GM12875 (cell line): ENCODE data around the gene OR52B2.
"Not testable (repeated sequence)": the region's sequence is repeated elsewhere in the genome, so short reads cannot be mapped to it uniquely, and the experiment has no call there.

ENCODE experiments used
- H3K4me3 ChIP-seq: one replicate; pipeline ENCODE4 v1.5.1; 2011; ENCODE audit warnings: low read depth, low read length, control low read depth
- CTCF ChIP-seq: IDR thresholded peaks from 2 replicates; pipeline ENCODE4 v1.5.1; 2011; ENCODE audit warnings: low read depth, mild to moderate bottlenecking, control low read depth, inconsistent platforms, low read length, moderate library complexity, borderline replicate concordance; ENCODE audit not compliant: insufficient read depth

The OR52B2 gene

DNA sequence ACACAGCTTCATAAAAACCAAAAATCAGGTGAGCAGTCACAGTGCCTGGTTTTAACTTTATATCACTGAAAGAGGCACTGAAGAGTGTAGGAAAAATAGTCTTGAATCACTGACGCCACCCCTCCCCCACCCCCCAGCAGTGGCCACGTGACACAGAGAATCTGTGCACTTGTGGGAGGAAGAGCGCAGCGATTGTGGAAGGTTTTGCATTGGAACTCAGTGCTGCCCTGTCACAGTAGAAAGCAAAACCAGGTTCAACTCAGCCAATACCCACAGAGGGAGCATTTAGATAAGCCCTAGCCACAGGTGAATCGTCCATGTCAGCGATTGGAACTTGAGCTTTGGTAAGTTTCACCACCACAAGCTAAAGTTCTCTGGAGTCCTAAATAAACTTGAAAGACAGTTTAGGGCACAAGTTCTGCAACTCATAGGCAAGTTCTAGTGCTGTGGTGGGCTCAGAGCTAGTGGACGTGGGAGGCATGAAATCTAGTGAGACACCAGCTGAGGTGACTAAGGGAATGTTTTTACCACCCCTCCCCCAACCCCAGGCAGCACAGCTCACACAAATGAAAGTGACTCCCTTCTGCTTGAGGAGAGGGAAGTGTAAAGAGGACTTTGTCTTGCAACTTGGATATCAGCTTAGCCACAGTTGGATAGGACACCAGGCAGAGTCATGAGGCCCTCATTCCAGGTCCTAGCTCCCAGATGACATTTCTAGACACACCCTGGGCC is 13.3 kb downstream of the OR52B2 start:
- no peak for TF ChIP-seq CTCF
- H3K4me3 ChIP-seq = no peak overlapping the region

DNA sequence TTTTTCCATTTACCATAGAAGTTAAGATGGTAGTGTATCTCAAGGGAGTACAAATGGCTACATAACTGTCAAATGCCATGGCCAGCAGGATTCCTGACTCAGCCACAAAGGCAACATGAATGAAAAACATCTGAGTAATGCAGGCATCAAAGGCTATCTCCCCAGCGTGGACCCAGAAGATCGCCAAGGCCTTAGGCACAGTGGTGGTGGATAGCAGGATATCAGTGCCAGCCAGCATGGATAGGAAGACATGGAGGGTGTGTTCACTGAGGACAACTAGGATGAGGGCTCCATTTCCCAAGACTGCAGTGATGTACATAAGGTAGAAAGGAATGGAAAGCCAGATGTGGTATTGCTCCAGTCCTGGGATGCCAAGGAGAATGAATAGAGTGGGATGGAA is 18.0 kb downstream of the OR52B2 start:
- no peak overlapping the region for H3K4me3 ChIP-seq
- no peak for TF ChIP-seq CTCF

GRCh38 chr11:6151117-6151516 is 19.0 kb downstream of the OR52B2 start:
- TF ChIP-seq CTCF = no peak
- H3K4me3 ChIP-seq = no peak overlapping the region

DNA sequence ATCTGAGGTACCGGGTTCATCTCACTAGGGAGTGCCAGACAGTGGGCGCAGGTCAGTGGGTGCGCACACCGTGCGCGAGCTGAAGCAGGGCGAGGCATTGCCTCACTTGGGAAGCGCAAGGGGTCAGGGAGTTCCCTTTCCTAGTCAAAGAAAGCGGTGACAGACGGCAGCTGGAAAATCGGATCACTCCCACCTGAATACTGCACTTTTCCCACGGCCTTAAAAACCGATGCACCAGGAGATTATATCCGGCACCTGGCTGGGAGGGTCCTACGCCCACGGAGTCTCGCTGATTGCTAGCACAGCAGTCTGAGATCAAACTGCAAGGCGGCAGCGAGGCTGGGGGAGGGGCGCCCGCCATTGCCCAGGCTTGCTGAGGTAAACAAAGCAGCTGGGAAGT is 26.4 kb downstream of the OR52B2 start:
- H3K4me3 ChIP-seq = not testable (repeated sequence)

DNA sequence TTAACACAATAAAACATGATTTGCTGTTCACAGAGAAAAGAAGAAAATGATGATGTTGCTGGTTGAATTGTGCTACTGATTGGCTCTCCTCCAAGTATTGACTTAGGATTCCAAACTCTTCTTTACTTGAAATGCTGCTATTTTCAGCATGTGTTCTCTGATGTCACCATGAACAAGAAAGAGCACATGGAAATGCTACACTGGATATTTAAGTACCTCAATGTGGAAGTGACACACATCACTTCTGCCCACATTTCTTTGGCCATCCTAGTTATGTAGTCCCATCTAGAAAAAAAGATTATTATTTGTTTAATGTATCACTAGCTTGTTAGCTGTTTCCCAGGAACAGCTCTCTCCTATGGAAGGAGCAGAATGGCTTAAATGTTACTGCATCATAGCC is 27.2 kb downstream of the OR52B2 start:
- H3K4me3 ChIP-seq = no peak overlapping the region
- no peak for TF ChIP-seq CTCF

- not testable (repeated sequence) for H3K4me3 ChIP-seq
These were observed 34.2 kb downstream of the OR52B2 start for GRCh38 chr11:6135936-6136335.

- no peak for TF ChIP-seq CTCF
- H3K4me3 ChIP-seq = no peak overlapping the region
These were observed 37.7 kb downstream of the OR52B2 start for GRCh38 chr11:6132431-6132830.

DNA sequence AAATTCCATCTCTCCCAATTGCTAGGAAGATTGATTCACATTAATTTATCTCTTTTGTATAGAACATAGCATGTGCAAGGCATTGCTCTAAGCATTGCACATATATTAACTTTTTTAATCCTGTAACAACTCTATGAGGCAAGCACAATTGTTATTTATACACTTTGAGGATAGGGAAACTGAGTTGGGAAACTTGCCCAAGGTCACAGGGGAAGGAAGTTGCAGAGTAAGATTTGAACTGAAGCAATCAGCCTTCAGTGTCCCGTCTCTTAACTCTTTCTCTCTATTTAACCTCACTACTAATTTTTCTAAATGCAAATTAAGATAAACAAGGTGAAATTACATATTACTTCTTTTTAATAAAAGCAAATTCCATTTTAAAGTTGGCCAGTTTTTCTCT is 40.5 kb downstream of the OR52B2 start:
- no peak overlapping the region for H3K4me3 ChIP-seq
- TF ChIP-seq CTCF = no peak
